H9 (cell line): ENCODE results near the gene ACAD10. TPM values are rescaled to one million over a fixed set of nuclear protein-coding genes. Genes with fewer than 3 reads are reported as not detected.

Experiments
- DNase-seq: peaks from one replicate; pipeline ENCODE4 v3.0.0-alpha.2; 2017
- H2AFZ ChIP-seq: one replicate; pipeline ENCODE4 v1.6.1; 2013; ENCODE audit warnings: mild to moderate bottlenecking, low read length, control low read depth, moderate library complexity
- H2AK5ac ChIP-seq: 2 replicates; pipeline ENCODE4 v1.6.1; 2013; ENCODE audit warnings: low read length, control low read depth, mixed read lengths; ENCODE audit not compliant: insufficient read length
- H2BK120ac ChIP-seq: one replicate; pipeline ENCODE4 v1.6.1; 2013; ENCODE audit warnings: low read depth, mild to moderate bottlenecking, low read length, control low read depth, inconsistent platforms; ENCODE audit not compliant: poor library complexity, severe bottlenecking
- H2BK12ac ChIP-seq: 2 replicates; pipeline ENCODE4 v1.6.1; 2013; ENCODE audit warnings: low read length, control low read depth, mixed read lengths, low read depth; ENCODE audit not compliant: insufficient read length
- H2BK15ac ChIP-seq: 2 replicates; pipeline ENCODE4 v1.6.1; 2013; ENCODE audit warnings: low read depth, low read length, control low read depth
- H2BK20ac ChIP-seq: one replicate; pipeline ENCODE4 v1.6.1; 2013; ENCODE audit warnings: low read depth, mild to moderate bottlenecking, low read length, control low read depth, inconsistent platforms; ENCODE audit not compliant: poor library complexity, severe bottlenecking
- H2BK5ac ChIP-seq: 2 replicates; pipeline ENCODE4 v1.6.1; 2013; ENCODE audit warnings: low read length, control low read depth, mixed read lengths; ENCODE audit not compliant: insufficient read length
- H3K14ac ChIP-seq: 2 replicates; pipeline ENCODE4 v1.6.1; 2013; ENCODE audit warnings: low read length, control low read depth; ENCODE audit not compliant: insufficient read depth
- H3K18ac ChIP-seq: 2 replicates; pipeline ENCODE4 v1.6.1; 2013; ENCODE audit warnings: low read depth, mild to moderate bottlenecking, mixed read lengths, low read length, control low read depth; ENCODE audit not compliant: insufficient read length
- H3K23ac ChIP-seq: 2 replicates; pipeline ENCODE4 v1.6.1; 2013; ENCODE audit warnings: low read length, control low read depth, mixed read lengths, low read depth; ENCODE audit not compliant: insufficient read length
- H3K23me2 ChIP-seq: 2 replicates; pipeline ENCODE4 v1.6.1; 2013; ENCODE audit warnings: low read depth, mild to moderate bottlenecking, mixed read lengths, low read length, control low read depth; ENCODE audit not compliant: insufficient read length, poor library complexity, severe bottlenecking
- H3K27ac ChIP-seq: 2 replicates; pipeline ENCODE4 v1.5.1; 2013; ENCODE audit warnings: low read length, control low read depth, mixed read lengths, low read depth; ENCODE audit not compliant: insufficient read length
- H3K27me3 ChIP-seq: 2 replicates; pipeline ENCODE4 v1.6.1; 2013; ENCODE audit warnings: low read length, control low read depth, inconsistent platforms; ENCODE audit not compliant: insufficient read depth
- H3K4ac ChIP-seq: 2 replicates; pipeline ENCODE4 v1.6.1; 2013; ENCODE audit warnings: low read depth, mild to moderate bottlenecking, control low read depth, inconsistent platforms, low read length, moderate library complexity
- H3K4me1 ChIP-seq: 2 replicates; pipeline ENCODE4 v1.6.1; 2013; ENCODE audit warnings: low read length, control low read depth, inconsistent platforms; ENCODE audit not compliant: insufficient read depth
- H3K4me2 ChIP-seq: 2 replicates; pipeline ENCODE4 v1.6.1; 2013; ENCODE audit warnings: low read length, control low read depth, mixed read lengths; ENCODE audit not compliant: insufficient read length, insufficient read depth
- H3K56ac ChIP-seq: 2 replicates; pipeline ENCODE4 v1.6.1; 2013; ENCODE audit warnings: low read depth, mild to moderate bottlenecking, mixed read lengths, low read length, control low read depth; ENCODE audit not compliant: insufficient read length
- H3K79me1 ChIP-seq: 2 replicates; pipeline ENCODE4 v1.6.1; 2013; ENCODE audit warnings: low read depth, mild to moderate bottlenecking, moderate library complexity, low read length, control low read depth, inconsistent platforms; ENCODE audit not compliant: insufficient read depth, poor library complexity, severe bottlenecking
- H3K79me2 ChIP-seq: 2 replicates; pipeline ENCODE4 v1.6.1; 2013; ENCODE audit warnings: low read length, control low read depth, inconsistent platforms; ENCODE audit not compliant: insufficient read depth
- H3K9ac ChIP-seq: 2 replicates; pipeline ENCODE4 v1.6.1; 2013; ENCODE audit warnings: low read length, control low read depth, mixed read lengths; ENCODE audit not compliant: insufficient read length; ENCODE audit errors: extremely low read depth
- H3K9me3 ChIP-seq: one replicate; pipeline ENCODE4 v1.6.1; 2013; ENCODE audit warnings: low read depth, low read length, inconsistent platforms; ENCODE audit not compliant: control insufficient read depth
- H3T11ph ChIP-seq: one replicate; pipeline ENCODE4 v1.6.1; 2013; ENCODE audit warnings: mild to moderate bottlenecking, low read length, control low read depth, inconsistent platforms
- H4K20me1 ChIP-seq: one replicate; pipeline ENCODE4 v1.6.1; 2013; ENCODE audit not compliant: control insufficient read depth, insufficient read length, insufficient read depth
- H4K5ac ChIP-seq: 2 replicates; pipeline ENCODE4 v1.6.1; 2013; ENCODE audit warnings: low read depth, mild to moderate bottlenecking, mixed read lengths, low read length, control low read depth; ENCODE audit not compliant: insufficient read length
- H4K8ac ChIP-seq: replicated peaks from 2 replicates; pipeline ENCODE4 v1.6.1; 2013; ENCODE audit warnings: low read length, control low read depth, mixed read lengths, low read depth; ENCODE audit not compliant: insufficient read length
- H4K91ac ChIP-seq: 2 replicates; pipeline ENCODE4 v1.6.1; 2013; ENCODE audit warnings: low read depth, mild to moderate bottlenecking, moderate library complexity, mixed read lengths, low read length, control low read depth; ENCODE audit not compliant: insufficient read length
- H3K27ac Mint-ChIP-seq, 3 experiments: 2 replicates in 2 of 3; 3 replicates in 1 of 3; pipeline ENCODE4 v1.8.0; 2020 to 2021; ENCODE audit warnings: mixed read lengths in 3 of 3, mild to moderate bottlenecking in 1 of 3, moderate library complexity in 1 of 3
- H3K27me3 Mint-ChIP-seq: 2 replicates; pipeline ENCODE4 v1.8.0; 2021; ENCODE audit warnings: low read depth, mild to moderate bottlenecking, moderate library complexity, mixed read lengths
- H3K36me3 Mint-ChIP-seq, 3 experiments: 2 replicates in 2 of 3; 3 replicates in 1 of 3; pipeline ENCODE4 v1.8.0; 2020 to 2021; ENCODE audit warnings: low read depth in 3 of 3, mixed read lengths in 3 of 3; ENCODE audit not compliant: insufficient read depth in 1 of 3
- H3K4me1 Mint-ChIP-seq, 2 experiments: 2 replicates each; pipeline ENCODE4 v1.8.0; 2020; ENCODE audit warnings: mixed read lengths in 2 of 2
- H3K4me3 Mint-ChIP-seq, 2 experiments: 2 replicates in 1 of 2; 3 replicates in 1 of 2; pipeline ENCODE4 v1.8.0; 2020 to 2021; ENCODE audit warnings: mild to moderate bottlenecking in 2 of 2, mixed read lengths in 2 of 2, moderate library complexity in 1 of 2
- H3K9me3 Mint-ChIP-seq, 2 experiments: 2 replicates in 1 of 2; 3 replicates in 1 of 2; pipeline ENCODE4 v1.8.0; 2020; ENCODE audit warnings: mild to moderate bottlenecking in 2 of 2, mixed read lengths in 2 of 2, moderate library complexity in 1 of 2
- WGBS: extraction: QIAGEN DNeasy Blood & Tissue Kit; methylation state at CpG from one replicate; pipeline ENCODE4 v1.1.7; 2013; ENCODE audit warnings: missing lambda C conversion rate, low lambda C conversion rate, mixed read lengths; ENCODE audit not compliant: insufficient read length; ENCODE audit errors: extremely low coverage; 5-methylcytosine and 5-hydroxymethylcytosine counted together
- total RNA-seq: library from RNA; stranded (reverse); gene quantifications from 2 replicates; pipeline ENCODE4 v1.2.1, GENCODE V29; 2021
- TF ChIP-seq, protein P1 (sequence below): fragments of 200-600 bp; sonication (generic); conservative IDR thresholded peaks from 3 replicates; pipeline ENCODE4 v1.8.0; 2021; ENCODE audit warnings: antibody characterized with exemption, mild to moderate bottlenecking

Gene ACAD10
- total RNA-seq, 1 experiment from 2014 or later, result 25.7 TPM

DNA sequence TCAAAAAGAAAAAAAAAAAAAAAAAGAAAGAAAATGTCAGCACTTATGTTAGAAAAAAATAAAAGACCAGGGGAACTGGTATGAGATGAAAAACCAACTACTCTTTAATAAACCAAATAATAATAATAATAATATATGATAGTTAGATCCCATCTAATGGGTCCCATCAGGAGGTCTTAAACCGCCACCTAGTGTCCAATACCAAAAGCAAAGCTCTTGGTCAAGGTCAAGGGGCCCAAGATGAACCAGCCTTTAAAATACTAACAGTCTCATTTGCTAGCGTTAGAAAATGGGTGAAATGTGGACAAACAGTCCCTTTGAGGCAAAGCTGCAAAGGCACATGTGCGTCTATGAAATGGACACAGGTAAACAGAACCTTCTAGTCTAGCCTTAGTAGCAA lies 12.3 kb upstream of the ACAD10 start:
- Histone ChIP-seq H3K56ac (no peak overlapping the region), H3T11ph (no peak overlapping the region), H3K23ac (no peak overlapping the region), H3K27ac (no peak overlapping the region), H2AK5ac (no peak overlapping the region), H4K91ac (no peak overlapping the region), H2BK20ac (no peak overlapping the region), H2AFZ (no peak overlapping the region), H3K9me3 (no peaks in the 10 kb centered on the region), H3K4me2 (no peak overlapping the region), H2BK15ac (no peak overlapping the region), H3K27me3 (no peaks in the 10 kb centered on the region), H3K79me1 (no peaks in the 10 kb centered on the region), H2BK120ac (no peak overlapping the region), H3K14ac (no peak overlapping the region), H2BK12ac (no peak overlapping the region), H2BK5ac (no peak overlapping the region), H3K4ac (no peak overlapping the region), H4K8ac (no peak overlapping the region), H3K4me1 (no peaks in the 10 kb centered on the region), H3K18ac (no peak overlapping the region), H3K9ac (no peak overlapping the region), H3K79me2 (no peaks in the 10 kb centered on the region), H3K23me2 (no peaks in the 10 kb centered on the region), H4K5ac (no peak overlapping the region), H4K20me1 (no peaks in the 10 kb centered on the region)
- Mint-ChIP-seq H3K9me3 (no peaks in the 10 kb centered on the region), H3K4me1 (no peaks in the 10 kb centered on the region), H3K27ac (no peak overlapping the region), H3K4me3 (no peak overlapping the region), H3K27me3 (no peaks in the 10 kb centered on the region), H3K36me3 (peaks cover 16 to 74% (median 47%) of the 10 kb centered on the region in 3 experiments; a peak in 6 of 7 replicates)
- TF ChIP-seq, protein P1, sequence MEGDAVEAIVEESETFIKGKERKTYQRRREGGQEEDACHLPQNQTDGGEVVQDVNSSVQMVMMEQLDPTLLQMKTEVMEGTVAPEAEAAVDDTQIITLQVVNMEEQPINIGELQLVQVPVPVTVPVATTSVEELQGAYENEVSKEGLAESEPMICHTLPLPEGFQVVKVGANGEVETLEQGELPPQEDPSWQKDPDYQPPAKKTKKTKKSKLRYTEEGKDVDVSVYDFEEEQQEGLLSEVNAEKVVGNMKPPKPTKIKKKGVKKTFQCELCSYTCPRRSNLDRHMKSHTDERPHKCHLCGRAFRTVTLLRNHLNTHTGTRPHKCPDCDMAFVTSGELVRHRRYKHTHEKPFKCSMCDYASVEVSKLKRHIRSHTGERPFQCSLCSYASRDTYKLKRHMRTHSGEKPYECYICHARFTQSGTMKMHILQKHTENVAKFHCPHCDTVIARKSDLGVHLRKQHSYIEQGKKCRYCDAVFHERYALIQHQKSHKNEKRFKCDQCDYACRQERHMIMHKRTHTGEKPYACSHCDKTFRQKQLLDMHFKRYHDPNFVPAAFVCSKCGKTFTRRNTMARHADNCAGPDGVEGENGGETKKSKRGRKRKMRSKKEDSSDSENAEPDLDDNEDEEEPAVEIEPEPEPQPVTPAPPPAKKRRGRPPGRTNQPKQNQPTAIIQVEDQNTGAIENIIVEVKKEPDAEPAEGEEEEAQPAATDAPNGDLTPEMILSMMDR, result peak; percentile 66
- no peak for DNase-seq
- WGBS, result no CpG with 5 or more reads among the region's 3 CpGs
